ENCODE data around the gene CLHC1.

- TF ChIP-seq, protein P1, sequence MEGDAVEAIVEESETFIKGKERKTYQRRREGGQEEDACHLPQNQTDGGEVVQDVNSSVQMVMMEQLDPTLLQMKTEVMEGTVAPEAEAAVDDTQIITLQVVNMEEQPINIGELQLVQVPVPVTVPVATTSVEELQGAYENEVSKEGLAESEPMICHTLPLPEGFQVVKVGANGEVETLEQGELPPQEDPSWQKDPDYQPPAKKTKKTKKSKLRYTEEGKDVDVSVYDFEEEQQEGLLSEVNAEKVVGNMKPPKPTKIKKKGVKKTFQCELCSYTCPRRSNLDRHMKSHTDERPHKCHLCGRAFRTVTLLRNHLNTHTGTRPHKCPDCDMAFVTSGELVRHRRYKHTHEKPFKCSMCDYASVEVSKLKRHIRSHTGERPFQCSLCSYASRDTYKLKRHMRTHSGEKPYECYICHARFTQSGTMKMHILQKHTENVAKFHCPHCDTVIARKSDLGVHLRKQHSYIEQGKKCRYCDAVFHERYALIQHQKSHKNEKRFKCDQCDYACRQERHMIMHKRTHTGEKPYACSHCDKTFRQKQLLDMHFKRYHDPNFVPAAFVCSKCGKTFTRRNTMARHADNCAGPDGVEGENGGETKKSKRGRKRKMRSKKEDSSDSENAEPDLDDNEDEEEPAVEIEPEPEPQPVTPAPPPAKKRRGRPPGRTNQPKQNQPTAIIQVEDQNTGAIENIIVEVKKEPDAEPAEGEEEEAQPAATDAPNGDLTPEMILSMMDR (IDR thresholded peaks at IDR 0.05), result peak in 3 of 6 experiments; percentile 10 to 29 (median 24)
- TF ChIP-seq POLR2A (IDR thresholded peaks at IDR 0.05), result peak in 3 of 4 donors; percentile 35 to 48 (median 37)
These were observed 37.0 kb upstream of the CLHC1 start, which contains the start of gene MTIF2 for GRCh38 chr2:55268907-55269644.
